Fibroblast of mammary gland (primary cell): Measurements from ENCODE around the gene CCDC12.

Experiments
- DNase-seq: peaks from one replicate; pipeline ENCODE4 v3.0.0-alpha.2; 2010; ENCODE audit warnings: low read depth
- H3K4me3 ChIP-seq: 2 replicates; pipeline ENCODE4 v1.5.1; 2011; ENCODE audit warnings: low read depth, mild to moderate bottlenecking, low read length, moderate library complexity; ENCODE audit not compliant: control insufficient read depth
- TF ChIP-seq, protein P1 (sequence below): conservative IDR thresholded peaks from 2 replicates; pipeline ENCODE4 v1.5.1; 2011; ENCODE audit warnings: low read depth, low read length, inconsistent platforms; ENCODE audit not compliant: control insufficient read depth, insufficient read depth

The CCDC12 gene

DNA sequence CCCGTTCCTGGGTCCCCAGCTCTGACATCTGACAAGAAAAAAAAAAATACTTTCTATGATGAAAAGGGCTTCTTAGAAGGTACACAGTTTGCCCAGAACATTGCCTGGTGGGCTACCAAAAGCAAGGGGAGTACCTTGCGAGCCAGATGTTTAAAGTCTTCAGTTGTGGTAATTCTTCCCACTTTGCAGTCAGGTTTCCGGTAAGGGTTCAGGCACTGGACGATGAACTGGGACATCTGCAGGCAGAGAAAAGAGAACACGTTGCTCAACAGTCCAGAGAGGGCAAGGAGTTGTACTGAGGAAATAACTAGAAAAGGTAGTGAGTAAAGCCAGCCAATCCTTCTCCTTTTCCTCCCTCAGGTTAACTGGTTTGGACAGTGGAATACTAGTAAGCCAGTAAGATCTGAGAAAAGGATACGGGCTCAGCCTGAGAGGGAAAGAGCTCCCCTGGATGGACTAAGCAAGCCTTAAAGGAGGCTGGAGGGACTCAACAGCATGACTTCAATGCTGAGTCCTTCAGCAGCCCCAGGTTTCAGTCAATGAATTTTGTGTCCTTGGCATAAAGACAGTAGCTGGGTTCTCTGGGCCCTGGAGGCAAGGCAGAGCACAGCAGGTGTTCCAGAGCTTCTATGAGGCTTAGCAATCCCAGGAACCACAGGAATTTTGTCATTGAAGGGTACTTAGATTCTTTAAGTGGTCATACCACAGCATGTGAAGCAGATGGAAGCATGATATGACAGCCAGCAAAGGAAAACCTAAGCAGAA, 41.1 kb upstream of the CCDC12 start:
- TF ChIP-seq, protein P1, sequence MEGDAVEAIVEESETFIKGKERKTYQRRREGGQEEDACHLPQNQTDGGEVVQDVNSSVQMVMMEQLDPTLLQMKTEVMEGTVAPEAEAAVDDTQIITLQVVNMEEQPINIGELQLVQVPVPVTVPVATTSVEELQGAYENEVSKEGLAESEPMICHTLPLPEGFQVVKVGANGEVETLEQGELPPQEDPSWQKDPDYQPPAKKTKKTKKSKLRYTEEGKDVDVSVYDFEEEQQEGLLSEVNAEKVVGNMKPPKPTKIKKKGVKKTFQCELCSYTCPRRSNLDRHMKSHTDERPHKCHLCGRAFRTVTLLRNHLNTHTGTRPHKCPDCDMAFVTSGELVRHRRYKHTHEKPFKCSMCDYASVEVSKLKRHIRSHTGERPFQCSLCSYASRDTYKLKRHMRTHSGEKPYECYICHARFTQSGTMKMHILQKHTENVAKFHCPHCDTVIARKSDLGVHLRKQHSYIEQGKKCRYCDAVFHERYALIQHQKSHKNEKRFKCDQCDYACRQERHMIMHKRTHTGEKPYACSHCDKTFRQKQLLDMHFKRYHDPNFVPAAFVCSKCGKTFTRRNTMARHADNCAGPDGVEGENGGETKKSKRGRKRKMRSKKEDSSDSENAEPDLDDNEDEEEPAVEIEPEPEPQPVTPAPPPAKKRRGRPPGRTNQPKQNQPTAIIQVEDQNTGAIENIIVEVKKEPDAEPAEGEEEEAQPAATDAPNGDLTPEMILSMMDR: no peak
- DNase-seq: no peak
- H3K4me3 ChIP-seq: no peak overlapping the region

DNA sequence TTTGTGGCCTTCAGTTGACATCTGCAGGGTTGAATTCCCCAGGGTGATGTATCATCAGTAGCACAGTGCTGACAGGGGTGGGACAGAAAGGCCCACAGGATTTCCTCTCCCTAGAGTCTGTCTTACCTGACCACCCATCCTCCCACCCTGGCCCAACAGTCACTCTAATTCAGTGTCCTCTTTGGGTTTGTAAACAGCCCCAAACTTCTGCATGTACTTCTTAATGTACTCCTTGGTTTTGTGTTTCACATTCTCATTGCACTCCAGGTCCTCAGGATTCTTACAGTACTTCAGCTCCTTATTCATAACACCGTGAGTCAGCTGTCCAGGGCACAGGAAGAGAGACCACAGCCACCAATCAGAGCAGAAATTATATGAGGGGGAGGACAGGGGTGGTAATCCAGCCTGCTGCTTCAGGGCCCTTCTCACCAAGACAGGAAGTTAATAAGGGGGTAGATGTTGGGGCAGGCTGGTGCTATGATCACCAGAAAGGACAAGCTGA, 40.4 kb upstream of the CCDC12 start:
- no peak overlapping the region for H3K4me3 ChIP-seq
- TF ChIP-seq, protein P1: no peak
- peak; percentile 81 for DNase-seq

DNA sequence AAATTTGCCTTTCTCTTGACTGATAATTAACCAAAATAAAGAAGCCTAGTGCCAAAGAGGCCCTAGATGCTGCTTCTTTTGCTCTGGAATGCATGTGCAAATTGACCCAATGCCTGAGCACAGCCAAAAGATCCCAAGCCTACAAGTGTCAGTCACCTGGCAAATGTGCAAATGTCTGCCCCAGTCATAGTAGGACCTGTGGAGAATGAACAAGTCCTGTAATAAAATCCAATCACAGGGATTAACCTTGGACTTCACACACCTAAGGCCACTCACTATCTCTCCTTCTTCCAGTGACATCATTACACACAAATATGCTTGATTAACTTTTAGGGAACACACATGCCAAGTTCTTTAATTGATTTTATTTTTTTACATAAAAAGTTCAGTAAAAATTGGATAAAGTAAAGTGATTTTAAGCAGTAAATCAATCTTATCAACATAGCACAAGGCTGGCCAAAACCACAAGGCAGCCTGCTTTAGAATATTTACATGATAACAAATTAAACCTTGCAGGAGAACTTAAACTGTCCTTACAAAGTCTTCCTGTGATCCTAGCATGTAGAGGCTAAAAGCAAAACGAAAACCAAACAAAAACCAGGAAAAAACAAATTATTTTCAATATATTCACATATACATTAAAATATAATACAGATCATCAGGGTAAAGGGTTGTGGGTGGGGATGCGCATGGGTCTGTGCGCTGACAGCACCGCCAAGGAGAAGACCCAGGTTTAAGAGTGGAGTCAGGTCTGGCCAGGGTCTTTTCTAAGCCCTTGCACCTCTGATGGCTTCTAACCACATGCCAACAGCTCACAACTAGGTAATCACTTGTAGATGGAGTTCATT, 39.8 kb upstream of the CCDC12 start:
- no peak overlapping the region for H3K4me3 ChIP-seq
- no peak for DNase-seq
- TF ChIP-seq, protein P1: no peak

DNA sequence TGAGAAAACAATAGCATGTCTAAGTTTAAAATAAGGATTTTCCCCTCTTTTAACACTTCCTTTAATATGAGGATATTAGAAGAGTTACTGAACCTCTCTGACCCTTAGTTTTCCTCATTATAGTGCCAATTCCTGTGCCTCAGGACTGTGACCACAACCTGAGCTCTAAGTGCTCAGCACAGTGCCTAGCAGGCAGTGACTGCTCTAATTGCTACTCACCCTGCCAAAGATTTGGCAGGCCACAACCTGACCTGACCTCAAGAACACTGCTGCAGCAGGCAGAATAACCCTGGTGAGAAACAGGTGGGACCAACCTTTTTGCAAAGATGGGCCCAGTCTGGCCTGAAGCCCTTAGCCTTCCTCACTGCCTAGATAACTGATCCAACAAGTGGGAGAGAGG, 38.6 kb upstream of the CCDC12 start:
- no peak overlapping the region for H3K4me3 ChIP-seq
- DNase-seq: no peak
- TF ChIP-seq, protein P1: no peak

DNA sequence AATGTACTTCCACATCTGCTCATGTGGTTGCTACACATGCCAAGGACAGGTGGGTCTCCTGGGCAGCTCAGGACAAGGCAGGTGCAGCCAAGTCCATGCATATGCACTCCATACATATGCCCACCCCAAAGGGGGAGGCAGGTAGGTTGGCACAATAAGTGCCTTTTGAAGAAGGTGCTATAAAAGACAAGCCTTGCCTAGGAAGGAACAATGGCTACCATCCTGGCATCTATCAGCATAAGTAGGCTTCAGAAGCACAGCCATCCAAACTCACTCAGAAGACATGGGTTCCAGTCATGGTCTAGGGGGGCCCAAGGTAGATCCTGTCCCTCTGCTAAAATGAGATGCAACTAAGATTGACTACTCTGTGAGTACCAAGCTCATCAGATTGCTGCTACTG, 37.5 kb upstream of the CCDC12 start:
- no peak for DNase-seq
- H3K4me3 ChIP-seq: no peak overlapping the region
- TF ChIP-seq, protein P1: no peak

DNA sequence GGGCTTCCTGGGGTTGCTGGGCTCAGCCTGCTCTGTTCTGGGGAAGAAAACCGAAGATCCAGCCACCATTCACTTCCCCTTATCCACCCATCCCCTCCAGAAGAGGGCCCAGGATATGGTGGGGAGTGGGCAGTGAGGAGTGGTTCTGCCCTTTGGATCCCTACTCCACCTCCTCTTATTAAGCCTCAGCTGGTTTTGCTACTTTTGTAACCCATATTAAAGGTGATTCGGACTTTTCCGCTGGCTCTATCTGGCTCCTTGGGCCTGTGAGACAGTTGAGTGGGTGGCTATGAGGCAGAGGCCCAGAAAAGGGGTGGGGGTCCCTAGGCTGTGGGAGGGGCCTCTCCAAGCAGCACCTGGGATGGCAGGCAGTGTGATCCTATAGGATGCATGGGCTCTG, 36.7 kb upstream of the CCDC12 start:
- H3K4me3 ChIP-seq: no peak overlapping the region
- TF ChIP-seq, protein P1: no peak
- no peak for DNase-seq
